ENCODE measurements around the gene ATP2A2.

Gene ATP2A2

DNA sequence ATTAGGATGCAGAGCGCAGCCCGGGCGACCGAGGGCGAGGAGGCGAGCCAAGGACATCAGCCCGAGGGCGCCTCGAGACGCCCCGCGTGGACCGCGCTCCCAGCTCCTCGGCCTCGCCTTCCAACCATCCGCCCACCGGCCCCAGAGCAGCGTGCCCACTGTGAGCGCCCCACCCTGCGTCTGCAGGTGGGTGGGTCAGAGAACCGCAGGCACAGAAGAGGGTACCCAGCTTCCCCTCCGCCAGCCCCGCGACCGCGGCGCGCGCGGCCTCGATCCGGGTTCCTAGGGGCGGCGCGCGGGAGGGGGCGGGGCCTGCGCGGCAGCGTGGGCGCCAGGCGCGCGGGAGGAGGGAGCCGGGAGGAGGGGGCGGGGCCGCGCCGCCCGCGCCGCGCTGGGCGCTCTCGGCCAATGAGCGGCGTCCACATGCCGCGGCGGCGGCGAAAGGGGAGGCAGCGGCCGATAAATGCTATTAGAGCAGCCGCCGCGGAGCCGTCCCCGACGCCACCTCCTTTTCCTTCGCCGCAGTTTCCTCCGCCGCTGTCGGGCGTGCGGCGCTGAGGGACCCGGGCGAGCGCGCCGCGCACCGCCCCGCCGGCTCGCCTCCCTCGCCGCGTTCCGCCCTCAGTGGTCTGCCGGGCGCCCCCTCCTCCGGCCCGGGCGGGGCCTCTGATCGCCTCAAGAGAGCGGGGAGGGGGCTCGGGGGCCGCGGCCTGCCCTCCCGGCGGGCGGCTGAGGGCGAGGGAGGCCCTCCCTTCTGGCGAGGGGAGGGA is at the start of gene ATP2A2:
ATP2A2 (plus strand) TSS at position 469 of the 770 bp plus-strand sequence. CDS start 543 bp downstream, outside the sequence.
- H3K4me3 ChIP-seq (ENCODE audit: low read depth, low read length): peak within 1 kb of the TSS; percentile 98
- peak within 1 kb of the TSS; percentile 89 for H3K27ac ChIP-seq (ENCODE audit: low read depth, low read length)
- no peaks in the 10 kb centered on the region for H3K27me3 ChIP-seq (ENCODE audit: insufficient read depth, low read length)
- peak within 1 kb of the TSS; percentile 87 for H2AFZ ChIP-seq (ENCODE audit: low read length, unreplicated experiment)
- H3K79me2 ChIP-seq (ENCODE audit: control insufficient read depth, insufficient read depth, low read length, unreplicated experiment): peaks cover 45% of the 10 kb centered on the region
- H3K4me1 ChIP-seq (ENCODE audit: control insufficient read depth, insufficient read depth, low read length, unreplicated experiment): peaks cover 23% of the 10 kb centered on the region
- H3K36me3 ChIP-seq (ENCODE audit: insufficient read depth, low read length): peaks cover 29% of the 10 kb centered on the region

GRCh38 chr12:110233212-110233903 is 47.7 kb upstream of the ATP2A2 start:
- H3K27me3 ChIP-seq (ENCODE audit: insufficient read depth, low read length): no peaks in the 10 kb centered on the region
- no peak overlapping the region for H3K27ac ChIP-seq (ENCODE audit: low read depth, low read length)
- no peak overlapping the region for H2AFZ ChIP-seq (ENCODE audit: low read length, unreplicated experiment)
- no peak overlapping the region for H3K4me3 ChIP-seq (ENCODE audit: low read depth, low read length)
- H3K4me1 ChIP-seq (ENCODE audit: control insufficient read depth, insufficient read depth, low read length, unreplicated experiment): no peaks in the 10 kb centered on the region
- no peaks in the 10 kb centered on the region for H3K36me3 ChIP-seq (ENCODE audit: insufficient read depth, low read length)
- H3K79me2 ChIP-seq (ENCODE audit: control insufficient read depth, insufficient read depth, low read length, unreplicated experiment): no peaks in the 10 kb centered on the region

- Histone ChIP-seq H3K27ac (ENCODE audit: low read depth, low read length) (no peak overlapping the region), H3K27me3 (ENCODE audit: insufficient read depth, low read length) (no peaks in the 10 kb centered on the region), H3K4me1 (ENCODE audit: control insufficient read depth, insufficient read depth, low read length, unreplicated experiment) (no peaks in the 10 kb centered on the region), H2AFZ (ENCODE audit: low read length, unreplicated experiment) (no peak overlapping the region), H3K79me2 (ENCODE audit: control insufficient read depth, insufficient read depth, low read length, unreplicated experiment) (no peaks in the 10 kb centered on the region), H3K36me3 (ENCODE audit: insufficient read depth, low read length) (no peaks in the 10 kb centered on the region), H3K4me3 (ENCODE audit: low read depth, low read length) (no peak overlapping the region)
These were observed 46.7 kb upstream of the ATP2A2 start for GRCh38 chr12:110234331-110234751.

DNA sequence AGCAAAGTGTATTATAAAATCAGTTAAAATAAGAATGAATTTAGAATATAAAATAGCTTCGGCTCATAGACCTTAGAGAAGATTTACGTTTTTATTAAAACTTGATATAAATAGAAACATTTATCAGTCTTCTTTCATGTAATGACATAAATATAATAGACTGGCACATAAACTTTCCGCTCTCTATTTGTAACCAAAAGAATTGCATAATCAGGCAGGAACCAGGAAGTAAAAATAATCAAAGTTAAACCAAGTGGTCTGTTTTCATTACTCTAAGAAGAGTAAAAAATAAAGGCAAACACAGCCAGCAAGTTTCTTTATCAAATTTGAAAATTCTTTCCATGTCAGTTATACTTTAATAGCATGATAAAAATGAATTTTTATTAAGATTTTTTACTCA is 46.3 kb upstream of the ATP2A2 start:
- Histone ChIP-seq H2AFZ (ENCODE audit: low read length, unreplicated experiment) (no peak overlapping the region), H3K36me3 (ENCODE audit: insufficient read depth, low read length) (no peaks in the 10 kb centered on the region), H3K79me2 (ENCODE audit: control insufficient read depth, insufficient read depth, low read length, unreplicated experiment) (no peaks in the 10 kb centered on the region), H3K4me3 (ENCODE audit: low read depth, low read length) (no peak overlapping the region), H3K27me3 (ENCODE audit: insufficient read depth, low read length) (no peaks in the 10 kb centered on the region), H3K4me1 (ENCODE audit: control insufficient read depth, insufficient read depth, low read length, unreplicated experiment) (no peaks in the 10 kb centered on the region), H3K27ac (ENCODE audit: low read depth, low read length) (no peak overlapping the region)

GRCh38 chr12:110235383-110235782 is 45.7 kb upstream of the ATP2A2 start:
- Histone ChIP-seq H3K27ac (ENCODE audit: low read depth, low read length) (no peak overlapping the region), H3K79me2 (ENCODE audit: control insufficient read depth, insufficient read depth, low read length, unreplicated experiment) (no peaks in the 10 kb centered on the region), H3K36me3 (ENCODE audit: insufficient read depth, low read length) (no peaks in the 10 kb centered on the region), H3K4me3 (ENCODE audit: low read depth, low read length) (no peak overlapping the region), H3K4me1 (ENCODE audit: control insufficient read depth, insufficient read depth, low read length, unreplicated experiment) (no peaks in the 10 kb centered on the region), H2AFZ (ENCODE audit: low read length, unreplicated experiment) (no peak overlapping the region), H3K27me3 (ENCODE audit: insufficient read depth, low read length) (no peaks in the 10 kb centered on the region)

DNA sequence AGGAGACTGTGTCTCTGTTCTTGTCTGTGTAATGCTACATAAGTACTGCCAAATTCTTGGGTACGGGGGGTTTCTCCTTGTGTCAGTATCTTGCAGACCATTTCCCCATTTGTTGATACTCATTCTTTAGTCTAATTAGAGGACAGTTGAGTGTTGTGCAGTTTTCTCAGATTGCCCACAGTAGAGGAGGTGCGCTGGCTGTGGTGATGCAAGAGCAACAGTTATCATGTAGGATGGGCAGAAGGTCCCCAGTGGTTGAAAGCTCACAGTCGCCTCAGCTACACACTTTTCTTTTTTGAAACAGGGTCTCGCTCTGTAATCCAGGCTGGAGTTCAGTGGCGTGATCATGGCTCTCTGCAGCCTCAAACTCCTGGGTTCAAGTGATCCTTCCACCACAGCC is 37.8 kb upstream of the ATP2A2 start:
- H3K4me1 ChIP-seq (ENCODE audit: control insufficient read depth, insufficient read depth, low read length, unreplicated experiment): no peaks in the 10 kb centered on the region
- H3K27ac ChIP-seq (ENCODE audit: low read depth, low read length): no peak overlapping the region
- H2AFZ ChIP-seq (ENCODE audit: low read length, unreplicated experiment): no peak overlapping the region
- no peaks in the 10 kb centered on the region for H3K79me2 ChIP-seq (ENCODE audit: control insufficient read depth, insufficient read depth, low read length, unreplicated experiment)
- no peak overlapping the region for H3K4me3 ChIP-seq (ENCODE audit: low read depth, low read length)
- no peaks in the 10 kb centered on the region for H3K27me3 ChIP-seq (ENCODE audit: insufficient read depth, low read length)
- H3K36me3 ChIP-seq (ENCODE audit: insufficient read depth, low read length): no peaks in the 10 kb centered on the region

- no peaks in the 10 kb centered on the region for H3K36me3 ChIP-seq (ENCODE audit: insufficient read depth, low read length)
These were observed 36.7 kb upstream of the ATP2A2 start for GRCh38 chr12:110244372-110244771.

GRCh38 chr12:110244829-110245228 is 36.2 kb upstream of the ATP2A2 start:
- Histone ChIP-seq H3K27ac (ENCODE audit: low read depth, low read length) (no peak overlapping the region), H3K27me3 (ENCODE audit: insufficient read depth, low read length) (no peaks in the 10 kb centered on the region), H2AFZ (ENCODE audit: low read length, unreplicated experiment) (no peak overlapping the region), H3K4me1 (ENCODE audit: control insufficient read depth, insufficient read depth, low read length, unreplicated experiment) (no peaks in the 10 kb centered on the region), H3K79me2 (ENCODE audit: control insufficient read depth, insufficient read depth, low read length, unreplicated experiment) (no peaks in the 10 kb centered on the region), H3K4me3 (ENCODE audit: low read depth, low read length) (no peak overlapping the region), H3K36me3 (ENCODE audit: insufficient read depth, low read length) (no peaks in the 10 kb centered on the region)

More at GRCh38 chr12:110244372-110244771, 36.7 kb upstream of the ATP2A2 start:
- no peak overlapping the region for H2AFZ ChIP-seq (ENCODE audit: low read length, unreplicated experiment)
- H3K79me2 ChIP-seq (ENCODE audit: control insufficient read depth, insufficient read depth, low read length, unreplicated experiment): no peaks in the 10 kb centered on the region
- H3K4me1 ChIP-seq (ENCODE audit: control insufficient read depth, insufficient read depth, low read length, unreplicated experiment): no peaks in the 10 kb centered on the region
- no peaks in the 10 kb centered on the region for H3K27me3 ChIP-seq (ENCODE audit: insufficient read depth, low read length)
- no peak overlapping the region for H3K4me3 ChIP-seq (ENCODE audit: low read depth, low read length)
- no peak overlapping the region for H3K27ac ChIP-seq (ENCODE audit: low read depth, low read length)

DNA sequence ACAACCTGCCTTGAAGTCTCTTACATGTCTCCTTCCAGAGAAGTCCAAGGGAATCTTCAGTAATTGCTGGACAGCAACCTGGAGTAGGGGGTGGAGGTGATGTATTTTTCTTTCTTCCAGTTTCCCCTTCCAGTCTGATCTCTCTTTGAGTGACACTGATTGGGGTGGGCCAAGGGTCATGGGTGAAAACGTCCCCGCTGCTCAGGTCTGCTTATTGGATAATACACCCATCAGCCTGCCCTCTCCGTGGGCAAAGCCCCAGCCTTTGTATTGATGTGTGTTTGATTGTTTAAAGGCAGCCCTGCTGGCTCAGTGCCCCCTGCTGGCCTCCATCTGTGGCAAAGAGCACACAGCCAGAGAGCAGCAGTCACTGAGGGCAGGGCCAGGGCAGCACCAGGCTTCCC is 35.7 kb upstream of the ATP2A2 start:
- H3K79me2 ChIP-seq (ENCODE audit: control insufficient read depth, insufficient read depth, low read length, unreplicated experiment): no peaks in the 10 kb centered on the region
- H2AFZ ChIP-seq (ENCODE audit: low read length, unreplicated experiment): no peak overlapping the region
- no peaks in the 10 kb centered on the region for H3K36me3 ChIP-seq (ENCODE audit: insufficient read depth, low read length)
- H3K4me3 ChIP-seq (ENCODE audit: low read depth, low read length): no peak overlapping the region
- no peaks in the 10 kb centered on the region for H3K27me3 ChIP-seq (ENCODE audit: insufficient read depth, low read length)
- no peaks in the 10 kb centered on the region for H3K4me1 ChIP-seq (ENCODE audit: control insufficient read depth, insufficient read depth, low read length, unreplicated experiment)
- H3K27ac ChIP-seq (ENCODE audit: low read depth, low read length): no peak overlapping the region

DNA sequence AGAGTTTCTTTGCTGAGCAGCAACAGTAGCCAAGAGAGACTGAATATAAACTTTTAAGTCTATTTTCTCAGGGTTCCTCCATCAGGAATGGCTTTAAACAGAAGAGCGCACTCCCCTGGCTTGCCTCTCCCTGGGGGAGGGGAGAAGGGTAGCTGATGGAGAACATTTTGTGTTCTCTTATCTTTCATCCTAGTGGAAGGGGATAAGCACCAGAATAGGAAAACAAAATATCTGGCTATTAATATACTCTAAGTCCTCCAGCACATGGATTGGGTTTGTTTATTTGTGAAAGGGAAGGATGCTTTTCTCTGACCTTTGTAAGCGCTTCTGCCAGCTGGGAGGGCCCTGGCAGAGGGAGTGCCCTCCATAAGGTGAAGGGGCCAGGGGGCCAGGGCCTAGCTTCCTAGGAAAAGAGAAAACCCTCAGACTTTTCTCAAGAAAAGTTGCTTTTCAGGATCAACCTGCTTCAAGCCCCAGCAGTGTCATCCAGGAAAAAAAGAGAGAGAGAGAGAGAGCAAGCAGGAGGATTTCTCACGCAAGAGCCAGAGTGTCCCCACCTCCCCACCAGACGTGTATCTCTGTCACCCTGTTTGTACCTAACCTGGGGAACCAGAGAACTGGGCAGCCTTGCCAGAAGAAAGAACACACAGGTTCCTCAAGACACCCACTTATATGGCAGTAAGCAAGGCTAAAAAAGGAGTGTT is 34.3 kb upstream of the ATP2A2 start:
- H3K4me3 ChIP-seq (ENCODE audit: low read depth, low read length): no peak overlapping the region
- no peaks in the 10 kb centered on the region for H3K4me1 ChIP-seq (ENCODE audit: control insufficient read depth, insufficient read depth, low read length, unreplicated experiment)
- H3K27me3 ChIP-seq (ENCODE audit: insufficient read depth, low read length): no peaks in the 10 kb centered on the region
- H3K79me2 ChIP-seq (ENCODE audit: control insufficient read depth, insufficient read depth, low read length, unreplicated experiment): no peaks in the 10 kb centered on the region
- H3K27ac ChIP-seq (ENCODE audit: low read depth, low read length): no peak overlapping the region
- H2AFZ ChIP-seq (ENCODE audit: low read length, unreplicated experiment): no peak overlapping the region
- no peaks in the 10 kb centered on the region for H3K36me3 ChIP-seq (ENCODE audit: insufficient read depth, low read length)
